ENCODE data around the gene JSRP1. TPM values are rescaled to one million over a fixed set of nuclear protein-coding genes. Genes with fewer than 3 reads are reported as not detected.

Gene JSRP1
- total RNA-seq, 1 donor from 2014 or later = 0.35 TPM

GRCh38 chr19:2270423-2271233 lies 14.4 kb upstream of the JSRP1 start:
- intact Hi-C loops (cut with DNase I) = loop anchor here (5.0 kb wide), 1 partner anchor 33 kb away; the partner anchor contains the start of genes PLEKHJ1 and SF3A2
- ATAC-seq (ENCODE audit: poor library complexity) = peak; percentile 59
- DNase-seq = peak; percentile 93

DNA sequence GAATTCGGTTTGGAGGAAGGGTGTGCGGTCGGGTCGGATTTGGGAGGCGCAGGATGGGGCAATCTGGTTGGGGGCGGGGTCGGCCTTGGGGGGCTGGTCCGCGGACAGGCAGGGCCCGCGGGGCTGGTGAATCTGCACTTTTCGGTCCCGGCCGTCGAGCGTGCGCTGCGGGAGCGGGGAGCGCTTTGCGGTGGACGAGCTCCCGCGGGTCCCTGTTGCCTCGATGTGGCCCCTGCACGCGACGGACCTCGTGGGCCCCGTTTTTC lies 13.9 kb upstream of the JSRP1 start:
- intact Hi-C loops (cut with DNase I) = loop anchor here (5.0 kb wide), 1 partner anchor 33 kb away; the partner anchor contains the start of genes PLEKHJ1 and SF3A2
- ATAC-seq (ENCODE audit: poor library complexity) = peak; percentile 26
- DNase-seq = peak; percentile 79

GRCh38 chr19:2269244-2270156 lies 13.3 kb upstream of the JSRP1 start:
- ATAC-seq (ENCODE audit: poor library complexity) (peak; percentile 88), DNase-seq (peak; percentile 99)
- intact Hi-C loops (cut with DNase I) = loop anchor here (2.0 to 5.0 kb wide), 2 partner anchors 32 to 113 kb away; partner anchors contain the start of genes PLEKHJ1 and SF3A2

- DNase-seq (no peak), ATAC-seq (ENCODE audit: poor library complexity) (no peak)
- intact Hi-C loops (cut with DNase I) = loop anchor here (2.0 kb wide), 1 partner anchor 112 kb away; no protein-coding TSS in a partner anchor
Observed at GRCh38 chr19:2268861-2269243, 12.6 kb upstream of the JSRP1 start.

DNA sequence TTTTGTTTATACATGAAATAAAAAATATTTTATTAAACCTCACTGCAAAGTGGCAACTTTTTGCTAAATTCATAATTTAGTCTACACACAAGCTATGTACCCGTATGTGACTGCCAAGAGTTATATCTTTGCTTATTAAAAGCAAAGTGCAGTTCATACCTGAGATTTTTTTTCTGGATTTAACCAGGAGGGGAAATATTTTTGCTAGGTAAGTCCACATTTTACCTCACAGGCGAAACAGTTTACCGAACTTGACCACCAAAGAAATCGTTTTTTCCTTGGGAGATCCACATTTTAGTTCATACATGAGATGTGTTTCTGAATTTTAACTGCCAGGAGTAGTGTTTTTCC lies 12.2 kb upstream of the JSRP1 start:
- intact Hi-C loops (cut with DNase I) = loop anchor here (2.0 kb wide), 1 partner anchor 112 kb away; no protein-coding TSS in a partner anchor
- ATAC-seq (ENCODE audit: poor library complexity) = no peak
- no peak for DNase-seq

DNA sequence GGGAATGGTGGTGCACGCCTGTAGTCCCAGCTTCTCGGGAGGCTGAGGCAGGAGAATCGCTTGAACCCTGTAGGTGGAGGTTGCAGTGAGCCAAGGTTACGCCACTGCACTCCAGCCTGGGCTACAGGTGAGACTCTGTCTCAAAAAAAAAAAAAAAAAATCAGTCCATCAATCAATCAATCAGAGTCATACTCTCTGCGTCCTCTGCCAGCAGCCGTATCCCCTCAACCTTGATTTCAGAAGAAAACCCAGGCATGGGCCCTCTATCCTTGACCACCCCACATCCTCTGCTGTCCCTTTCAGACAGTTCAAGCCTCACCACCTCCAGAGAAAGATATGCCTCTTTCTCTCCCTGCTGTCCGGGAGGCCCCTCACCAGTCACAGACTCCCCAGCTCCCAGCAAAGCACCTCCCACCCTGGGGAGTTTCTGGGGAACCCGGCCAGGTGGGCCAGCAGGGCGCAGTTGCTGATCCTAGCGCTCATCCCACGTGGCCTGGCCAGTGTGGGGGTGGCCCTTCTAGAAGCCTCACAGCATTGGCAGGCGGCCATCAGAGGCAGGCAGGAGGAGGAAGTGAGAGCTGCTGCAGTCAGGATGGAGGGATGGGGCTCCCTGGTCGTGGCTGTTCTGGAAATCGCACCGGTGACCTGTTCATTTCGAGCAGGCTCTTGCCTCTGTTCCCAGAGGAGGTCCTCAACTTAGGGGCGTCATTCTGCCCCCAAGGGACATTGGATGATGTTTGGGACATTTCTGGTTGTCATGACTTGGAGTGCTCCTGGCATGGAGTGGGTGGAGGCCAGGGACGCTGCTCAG lies 10.2 kb upstream of the JSRP1 start:
- intact Hi-C loops (cut with DNase I) = no loop called here
- DNase-seq (peak; percentile 95), ATAC-seq (ENCODE audit: poor library complexity) (peak; percentile 14)

DNA sequence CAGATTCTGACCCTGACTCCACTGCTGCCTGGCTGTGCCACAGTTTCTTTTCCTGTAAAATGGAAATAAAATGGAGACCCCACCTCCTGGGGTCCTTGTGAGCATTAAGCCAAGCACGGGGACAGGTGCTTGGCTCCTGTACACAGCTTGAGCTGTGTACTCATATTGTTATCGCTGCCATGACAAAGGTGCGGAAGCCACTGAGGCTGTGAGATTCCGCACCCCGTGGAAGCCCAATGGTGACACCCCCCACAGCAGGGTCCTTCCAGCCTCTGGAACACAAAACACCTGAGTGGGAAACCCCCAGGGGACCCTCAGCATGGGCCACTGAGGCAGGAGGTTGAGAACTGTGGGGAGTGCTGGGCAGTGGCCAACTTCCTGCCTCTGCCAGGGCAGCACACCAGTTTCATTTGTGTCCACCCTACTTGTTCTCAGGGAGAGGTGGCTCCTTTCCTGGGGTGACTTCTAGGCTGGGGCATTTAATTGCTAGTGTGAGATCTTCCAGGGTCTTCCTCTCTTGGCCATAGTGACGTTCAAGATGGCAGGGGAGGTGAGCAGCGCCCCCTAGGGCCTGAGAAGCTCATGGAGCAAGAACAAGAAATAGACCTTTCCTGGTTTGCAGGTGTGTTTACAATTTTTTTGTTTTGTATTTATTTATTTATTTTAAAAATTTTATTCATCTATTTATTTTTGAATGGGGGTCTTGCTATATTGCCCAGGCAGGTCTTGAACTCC lies 5.4 kb upstream of the JSRP1 start:
- no peak for DNase-seq
- no peak for ATAC-seq (ENCODE audit: poor library complexity)
- intact Hi-C loops (cut with DNase I) = no loop called here

DNA sequence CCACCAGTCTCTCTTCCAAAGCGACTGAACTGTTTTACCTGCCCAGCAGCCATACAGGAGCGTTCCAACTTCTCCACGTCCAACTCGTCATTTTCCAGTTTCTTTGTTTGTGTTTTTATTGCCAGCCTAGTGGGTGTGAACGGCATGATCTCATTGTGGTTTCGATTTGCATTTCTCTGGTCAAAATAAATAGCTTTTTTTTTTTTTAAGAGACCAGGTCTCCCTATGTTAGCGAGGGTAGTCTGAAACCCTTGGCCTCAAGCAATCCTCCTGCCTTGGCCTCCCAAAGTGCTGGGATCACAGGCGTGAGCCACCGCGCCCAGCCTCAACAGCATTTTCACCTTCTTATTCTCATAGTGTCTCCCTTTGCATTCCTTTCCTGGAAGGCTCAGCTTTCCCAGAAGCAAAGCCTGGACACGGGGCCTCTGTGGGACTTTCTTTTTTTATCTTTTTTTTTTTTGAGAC lies 4.2 kb upstream of the JSRP1 start:
- intact Hi-C loops (cut with DNase I) = no loop called here
- no peak for ATAC-seq (ENCODE audit: poor library complexity)
- DNase-seq = no peak

- ATAC-seq (ENCODE audit: poor library complexity) (no peak), DNase-seq (no peak)
Observed at GRCh38 chr19:2259336-2259735, 3.1 kb upstream of the JSRP1 start.

DNA sequence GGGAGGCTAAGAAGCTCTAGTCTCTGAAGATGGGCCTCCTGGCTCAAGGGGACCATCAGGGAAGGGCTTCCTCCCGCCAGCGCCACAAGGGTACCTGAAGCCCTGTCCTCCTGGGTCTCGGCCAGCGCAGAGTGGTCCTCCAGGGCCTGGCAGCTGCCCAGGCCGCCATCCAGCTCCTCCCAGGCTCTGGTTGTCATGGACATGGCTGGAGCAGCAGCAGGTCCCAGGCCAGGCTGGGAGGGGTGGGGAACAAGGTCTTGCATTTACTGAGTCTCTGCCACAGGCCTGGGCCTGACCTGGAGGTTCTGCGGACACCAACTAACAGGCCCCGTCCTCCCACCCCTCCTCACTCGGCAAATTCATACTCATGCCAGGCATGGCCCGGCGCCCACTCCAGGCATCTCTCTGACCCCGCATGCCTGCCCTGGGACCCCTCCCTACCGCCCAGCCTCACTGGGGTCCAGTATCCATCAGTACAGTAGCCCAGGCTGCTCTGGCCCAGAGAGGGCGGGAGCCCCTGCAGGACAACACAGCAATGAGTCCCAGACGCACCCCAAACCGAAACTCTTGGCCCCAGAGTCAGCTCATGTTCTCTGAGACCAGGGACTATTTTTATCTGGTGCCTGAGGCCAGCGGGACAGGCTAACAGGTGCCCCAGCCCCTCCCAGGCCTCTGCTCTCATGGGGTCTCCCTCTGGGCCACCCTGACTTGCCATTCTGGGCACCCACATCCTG lies 938 bp downstream of the JSRP1 start:
- intact Hi-C loops (cut with DNase I) = no loop called here
- no peak for DNase-seq
- no peak for ATAC-seq (ENCODE audit: poor library complexity)

More at GRCh38 chr19:2259336-2259735, 3.1 kb upstream of the JSRP1 start:
- intact Hi-C loops (cut with DNase I) = no loop called here

DNA sequence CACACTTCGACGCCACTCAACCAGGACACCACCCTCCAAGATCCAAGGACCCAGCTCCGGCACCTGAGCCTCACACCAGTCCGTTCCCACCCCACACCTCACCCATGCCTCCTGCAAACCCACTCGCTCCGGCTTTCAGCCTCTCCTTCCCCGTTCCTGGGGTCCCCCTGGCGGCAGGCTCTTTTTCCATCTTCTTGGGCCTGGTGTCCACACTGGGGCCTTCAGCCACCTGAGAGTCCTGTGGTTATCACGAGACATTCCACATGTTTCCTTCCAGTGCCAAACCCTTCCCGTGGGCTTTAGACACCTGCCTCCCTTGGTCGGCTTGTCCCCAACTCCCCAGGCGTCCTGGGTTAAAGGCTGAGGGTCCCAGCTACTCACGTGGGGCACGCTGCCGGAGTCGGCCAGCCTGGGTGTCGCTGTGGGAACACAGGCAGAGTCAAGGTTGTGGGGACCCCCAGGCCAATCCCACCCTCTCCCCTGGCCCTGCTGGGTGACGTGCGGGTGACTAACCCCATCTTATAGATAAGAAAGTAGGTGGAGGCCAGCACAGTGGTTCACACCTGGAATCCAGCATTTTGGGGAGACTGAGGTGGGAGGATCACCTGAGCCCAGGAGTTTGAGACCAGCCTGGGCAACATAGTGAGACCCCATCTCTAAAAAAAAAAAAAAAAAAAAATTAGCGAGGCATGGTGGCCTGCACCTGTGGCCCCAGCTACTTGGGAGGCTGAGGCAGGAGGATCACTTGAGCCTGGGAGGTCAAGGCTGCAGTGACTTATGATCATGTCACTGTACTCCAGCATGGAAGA lies 1.9 kb downstream of the JSRP1 start:
- no peak for ATAC-seq (ENCODE audit: poor library complexity)
- DNase-seq = no peak
- intact Hi-C loops (cut with DNase I) = no loop called here

- ATAC-seq (ENCODE audit: poor library complexity) (no peak), DNase-seq (no peak)
- intact Hi-C loops (cut with DNase I) = no loop called here
Observed at GRCh38 chr19:2253106-2254063, 2.8 kb downstream of the JSRP1 start.

- ATAC-seq (ENCODE audit: poor library complexity) = no peak
- no peak for DNase-seq
- intact Hi-C loops (cut with DNase I) = no loop called here
Observed at GRCh38 chr19:2252797-2253105, 3.5 kb downstream of the JSRP1 start.

DNA sequence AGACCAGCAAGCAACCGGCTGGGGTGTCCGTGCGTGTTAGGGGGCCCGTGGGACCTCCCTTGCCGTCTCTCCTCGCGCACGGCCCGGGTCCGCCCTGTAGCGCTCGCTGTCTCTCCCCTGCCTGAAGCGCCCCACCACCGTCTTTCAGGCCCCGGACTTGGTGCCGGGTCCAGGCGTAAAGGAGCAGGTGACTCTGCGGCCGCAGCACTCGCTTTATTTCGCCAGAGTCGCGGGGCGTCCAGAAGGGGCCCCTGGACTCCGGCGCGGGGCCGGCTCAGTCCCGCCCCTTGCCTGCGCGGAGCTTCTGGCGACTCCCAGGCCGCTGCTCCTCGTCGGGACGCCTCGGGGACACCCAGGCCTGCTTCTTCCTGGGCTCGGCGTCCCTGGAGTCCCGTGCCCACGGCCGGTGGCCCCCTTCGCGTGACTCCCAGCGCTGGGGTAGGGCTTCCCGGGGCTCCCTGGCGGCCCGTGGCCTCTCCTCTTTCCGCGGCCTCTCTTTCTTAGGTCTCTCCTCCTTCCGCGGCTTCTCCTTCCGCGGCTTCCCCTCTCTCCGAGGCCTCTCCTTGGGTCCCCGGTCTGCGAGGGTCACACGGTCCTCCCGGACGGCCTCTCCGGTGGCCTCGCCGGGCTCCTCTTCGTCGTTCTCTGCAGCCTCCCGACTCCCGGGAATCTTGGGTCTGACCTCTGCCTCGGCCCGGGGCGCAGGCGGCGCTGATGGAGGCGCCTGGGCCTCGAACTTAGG lies 4.0 kb downstream of the JSRP1 start:
- DNase-seq (no peak), ATAC-seq (ENCODE audit: poor library complexity) (no peak)
- intact Hi-C loops (cut with DNase I) = no loop called here

All from Right ventricle myocardium superior (tissue), 1 donor.